HepG2 (cell line): Measurements from ENCODE around the gene SERPINB1. TPM values are rescaled to one million over a fixed set of nuclear protein-coding genes. Genes with fewer than 3 reads are reported as not detected.

Experiments
- PAXIP1 ChIP-seq: sonication (generic); formaldehyde crosslinking; conservative IDR thresholded peaks from 2 replicates; pipeline ENCODE4 v1.4.0; 2020; ENCODE audit warnings: mild to moderate bottlenecking, missing genetic modification reagents, moderate library complexity
- PBX2 ChIP-seq: IDR thresholded peaks from 2 replicates; pipeline ENCODE4 v1.6.1; 2016; ENCODE audit warnings: control low read depth
- PHF5A ChIP-seq: IDR thresholded peaks from one replicate; pipeline ENCODE4 v1.6.1; 2018; ENCODE audit warnings: low read depth, missing genetic modification reagents; ENCODE audit not compliant: unreplicated experiment
- ZFP37 ChIP-seq: sonication (generic); formaldehyde crosslinking; IDR thresholded peaks from 2 replicates; pipeline ENCODE4 v1.4.0; 2020; ENCODE audit warnings: missing genetic modification reagents, borderline replicate concordance
- ZNF552 ChIP-seq: sonication (generic); formaldehyde crosslinking; IDR thresholded peaks from 2 replicates; pipeline ENCODE4 v1.9.0; 2022; ENCODE audit warnings: missing genetic modification reagents, mild to moderate bottlenecking, borderline replicate concordance
- ZNF567 ChIP-seq: sonication (generic); formaldehyde crosslinking; IDR thresholded peaks from 2 replicates; pipeline ENCODE4 v1.8.1; 2023; ENCODE audit warnings: mild to moderate bottlenecking, missing genetic modification reagents, borderline replicate concordance
- polyA plus RNA-seq, 8 experiments: library from polyadenylated mRNA; depleted of rRNA in 3 of 8; stranded (reverse) in 7 of 8; unstranded in 1 of 8; fragments of >200 nt; fragmentation: Illumina TruSeq in 4 of 8; extraction: Trizol in 4 of 8; gene quantifications; 2 replicates each; pipeline versions ENCODE4 v1.2.1 to v1.2.3, GENCODE V29; 2011 to 2016; ENCODE audit warnings: low read depth in 4 of 8, missing spikeins in 1 of 8, mixed read lengths in 1 of 8; ENCODE audit not compliant: insufficient read depth in 1 of 8
- total RNA-seq, 5 experiments: library from RNA; depleted of rRNA; stranded (reverse); fragments of >200 nt; fragmentation: Illumina TruSeq; extraction: Trizol; gene quantifications; 2 replicates each; pipeline ENCODE4 v1.2.3, GENCODE V29; 2016; ENCODE audit warnings: low read depth in 1 of 5

Gene SERPINB1
- total and polyA plus RNA-seq, 2 of the 13 experiments (the other 11 are each of a cell fraction or from before 2014, with no cell fraction given): 41.4 to 60.5 TPM

GRCh38 chr6:2839982-2840748 lies 1.5 kb downstream of the SERPINB1 start (continued):
- no peak for TF ChIP-seq PBX2 (CRISPR knock-in tag)
- TF ChIP-seq PHF5A (CRISPR knock-in tag): no peak
- TF ChIP-seq ZNF567 (CRISPR knock-in tag): 0 out of 2 replicates have a peak, but pooled peaks have one; percentile 41
- no peak for TF ChIP-seq ZFP37
- TF ChIP-seq ZNF552: no peak
- no peak for TF ChIP-seq PAXIP1 (CRISPR knock-in tag)
- TF ChIP-seq, all 625 proteins: peak for 18
